ENCODE measurements around the gene IMPG1.

IMPG1 gene, protein sequence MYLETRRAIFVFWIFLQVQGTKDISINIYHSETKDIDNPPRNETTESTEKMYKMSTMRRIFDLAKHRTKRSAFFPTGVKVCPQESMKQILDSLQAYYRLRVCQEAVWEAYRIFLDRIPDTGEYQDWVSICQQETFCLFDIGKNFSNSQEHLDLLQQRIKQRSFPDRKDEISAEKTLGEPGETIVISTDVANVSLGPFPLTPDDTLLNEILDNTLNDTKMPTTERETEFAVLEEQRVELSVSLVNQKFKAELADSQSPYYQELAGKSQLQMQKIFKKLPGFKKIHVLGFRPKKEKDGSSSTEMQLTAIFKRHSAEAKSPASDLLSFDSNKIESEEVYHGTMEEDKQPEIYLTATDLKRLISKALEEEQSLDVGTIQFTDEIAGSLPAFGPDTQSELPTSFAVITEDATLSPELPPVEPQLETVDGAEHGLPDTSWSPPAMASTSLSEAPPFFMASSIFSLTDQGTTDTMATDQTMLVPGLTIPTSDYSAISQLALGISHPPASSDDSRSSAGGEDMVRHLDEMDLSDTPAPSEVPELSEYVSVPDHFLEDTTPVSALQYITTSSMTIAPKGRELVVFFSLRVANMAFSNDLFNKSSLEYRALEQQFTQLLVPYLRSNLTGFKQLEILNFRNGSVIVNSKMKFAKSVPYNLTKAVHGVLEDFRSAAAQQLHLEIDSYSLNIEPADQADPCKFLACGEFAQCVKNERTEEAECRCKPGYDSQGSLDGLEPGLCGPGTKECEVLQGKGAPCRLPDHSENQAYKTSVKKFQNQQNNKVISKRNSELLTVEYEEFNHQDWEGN

DNA sequence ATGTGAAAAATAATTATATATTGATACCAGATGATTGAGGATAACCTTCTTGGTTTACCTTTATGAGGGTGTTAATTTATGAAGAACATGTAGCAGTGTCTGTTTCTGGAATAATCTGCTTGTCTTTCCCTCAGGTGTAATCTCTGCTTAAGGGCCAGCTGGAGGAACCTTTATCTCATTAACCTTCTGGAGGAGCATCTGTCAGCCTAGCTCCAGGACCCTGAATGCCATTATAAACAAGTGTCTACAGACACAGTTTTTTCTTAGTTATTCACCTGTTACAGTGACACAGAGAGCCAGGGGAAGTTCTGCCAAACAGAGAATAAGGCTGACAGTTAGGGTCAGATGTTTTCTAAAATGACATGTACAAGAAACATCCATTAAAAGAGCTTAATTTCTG is at the start of gene IMPG1:
TSS of gene IMPG1 (minus strand) at position 101 of the 400 bp plus-strand sequence. CDS start 174 bp downstream, outside the sequence.
- no peak for DNase-seq

DNA sequence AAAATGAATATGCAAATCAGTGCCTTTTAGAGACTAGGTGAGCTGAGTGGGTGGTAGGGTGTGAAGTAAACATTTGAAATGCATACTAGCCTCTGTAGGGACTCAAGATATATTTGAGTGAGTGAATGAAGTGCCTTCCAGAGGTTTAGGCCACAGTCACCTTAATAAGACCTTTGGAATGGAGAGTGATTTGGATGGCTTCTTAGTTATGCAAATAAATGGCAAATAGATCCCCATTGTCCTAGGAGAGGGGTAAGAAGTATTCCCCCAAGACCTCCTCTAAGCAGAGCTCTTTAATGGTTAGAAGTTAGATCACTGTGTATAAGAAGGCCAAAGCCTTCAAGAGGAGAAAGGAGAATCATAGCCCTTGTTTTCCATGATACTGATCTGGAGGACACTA is 47.8 kb upstream of the IMPG1 start:
- no peak for DNase-seq

DNA sequence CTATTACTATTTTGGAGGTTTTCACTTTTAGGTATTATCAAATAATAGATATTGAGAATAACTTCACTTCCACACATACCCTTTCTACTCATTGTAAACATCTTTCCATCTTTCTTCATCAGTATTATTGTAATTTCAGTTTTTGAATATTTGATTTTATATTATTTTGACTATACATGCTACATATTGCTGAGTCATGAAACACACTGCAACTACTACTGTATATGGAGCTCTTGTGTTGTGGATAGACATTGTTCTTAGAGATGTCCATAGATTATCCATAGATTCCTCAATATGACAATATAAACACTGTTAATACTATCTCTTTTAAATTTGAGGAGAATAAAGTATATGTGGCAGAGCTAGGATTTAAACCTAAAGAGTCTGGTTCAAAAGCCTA is 819 bp upstream of the IMPG1 start:
- DNase-seq, result no peak

DNA sequence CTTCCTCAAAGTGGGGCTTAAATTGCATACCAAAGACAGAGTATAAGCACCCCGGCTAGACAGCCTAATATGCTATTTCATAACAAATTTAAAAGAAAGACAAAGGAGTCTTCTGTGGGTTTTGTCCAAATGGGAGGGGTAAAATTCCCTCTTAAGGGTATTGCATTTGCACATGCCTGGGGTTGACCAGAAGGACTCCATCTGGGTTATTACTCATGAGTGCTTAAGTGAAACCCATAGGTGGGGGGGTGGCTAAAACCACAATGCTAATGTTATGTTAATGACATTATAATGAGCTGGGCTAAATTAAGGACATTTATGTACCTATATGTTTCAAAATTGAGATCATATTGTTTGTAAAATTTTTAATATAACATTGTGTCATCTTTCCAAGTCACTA is 15.0 kb downstream of the IMPG1 start:
- no peak for DNase-seq

DNA sequence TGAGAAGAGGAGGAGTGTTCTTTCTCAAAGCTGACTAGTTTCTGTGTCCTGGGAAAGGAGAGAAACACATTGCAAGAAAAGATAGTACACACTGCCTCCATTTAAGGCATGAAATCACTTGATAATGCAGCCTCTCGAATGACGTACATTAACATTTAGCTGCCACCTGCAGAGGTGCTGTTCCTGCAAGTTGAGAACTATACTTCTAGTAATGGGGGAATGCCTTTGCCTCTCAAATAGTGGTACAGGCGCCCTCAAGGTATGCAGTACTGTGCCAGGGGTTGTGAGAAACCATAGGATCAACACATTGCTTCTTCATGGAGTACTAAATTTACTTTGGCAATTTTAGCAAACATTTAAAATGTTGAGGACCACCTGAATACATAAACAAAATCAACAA is 20.1 kb downstream of the IMPG1 start:
- DNase-seq, result no peak

DNA sequence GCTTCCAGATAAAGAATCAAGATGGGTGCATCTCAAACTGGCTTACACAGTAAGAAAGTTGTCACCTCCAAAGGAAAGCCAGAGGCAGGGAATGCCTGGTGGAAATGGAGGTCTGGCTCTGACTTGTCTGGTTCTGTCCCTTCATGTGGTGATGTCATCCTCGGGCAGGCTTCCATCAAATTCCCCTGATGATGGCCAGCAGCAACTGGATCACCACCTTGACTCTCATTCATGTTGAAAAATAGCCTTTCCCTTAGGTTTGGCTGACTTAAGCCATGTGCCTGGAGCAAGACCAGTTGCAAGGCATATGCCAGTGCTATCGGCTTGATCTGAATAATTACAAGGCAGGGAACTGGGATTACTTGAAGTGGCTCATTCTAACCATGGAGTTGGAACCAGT is 28.8 kb downstream of the IMPG1 start:
- DNase-seq, result no peak

DNA sequence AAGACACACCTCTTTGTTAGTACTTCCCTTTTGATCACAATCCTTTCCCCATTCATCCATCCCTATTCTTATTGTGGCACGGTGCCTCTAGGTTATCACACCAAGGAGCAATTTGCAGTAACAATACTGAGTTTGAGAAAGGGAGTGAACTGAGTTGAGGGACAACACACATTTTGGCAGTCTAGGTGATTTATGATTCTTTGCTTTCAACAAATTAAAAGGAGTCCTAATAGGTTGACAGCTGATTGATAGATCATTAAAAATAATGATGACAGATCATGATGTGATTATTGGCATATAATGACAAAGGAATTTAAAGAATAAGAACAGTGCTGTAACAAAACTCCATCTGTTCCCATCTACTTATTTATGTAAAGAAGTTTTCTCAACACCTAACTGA is 36.7 kb downstream of the IMPG1 start:
- no peak for DNase-seq

DNA sequence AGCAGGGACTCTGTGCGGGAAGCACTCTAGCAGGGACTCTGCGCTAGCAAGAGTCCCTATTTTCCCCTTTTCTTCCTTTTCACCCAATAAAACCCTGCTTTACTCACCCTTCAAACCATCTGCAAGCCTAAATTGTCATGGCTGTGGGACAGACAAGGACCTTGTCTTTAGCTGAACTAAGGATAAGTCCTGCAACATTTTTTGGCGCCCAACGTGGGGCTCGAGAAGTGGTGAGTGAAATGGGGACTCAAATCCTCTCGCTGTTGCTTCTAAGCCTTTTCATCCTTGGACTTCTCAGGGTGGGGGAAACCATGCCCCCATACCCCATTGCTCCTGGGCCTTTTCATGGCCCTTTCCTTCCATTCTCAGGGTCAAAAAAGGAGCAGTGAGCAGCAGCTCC is 46.4 kb downstream of the IMPG1 start:
- no peak for DNase-seq

DNA sequence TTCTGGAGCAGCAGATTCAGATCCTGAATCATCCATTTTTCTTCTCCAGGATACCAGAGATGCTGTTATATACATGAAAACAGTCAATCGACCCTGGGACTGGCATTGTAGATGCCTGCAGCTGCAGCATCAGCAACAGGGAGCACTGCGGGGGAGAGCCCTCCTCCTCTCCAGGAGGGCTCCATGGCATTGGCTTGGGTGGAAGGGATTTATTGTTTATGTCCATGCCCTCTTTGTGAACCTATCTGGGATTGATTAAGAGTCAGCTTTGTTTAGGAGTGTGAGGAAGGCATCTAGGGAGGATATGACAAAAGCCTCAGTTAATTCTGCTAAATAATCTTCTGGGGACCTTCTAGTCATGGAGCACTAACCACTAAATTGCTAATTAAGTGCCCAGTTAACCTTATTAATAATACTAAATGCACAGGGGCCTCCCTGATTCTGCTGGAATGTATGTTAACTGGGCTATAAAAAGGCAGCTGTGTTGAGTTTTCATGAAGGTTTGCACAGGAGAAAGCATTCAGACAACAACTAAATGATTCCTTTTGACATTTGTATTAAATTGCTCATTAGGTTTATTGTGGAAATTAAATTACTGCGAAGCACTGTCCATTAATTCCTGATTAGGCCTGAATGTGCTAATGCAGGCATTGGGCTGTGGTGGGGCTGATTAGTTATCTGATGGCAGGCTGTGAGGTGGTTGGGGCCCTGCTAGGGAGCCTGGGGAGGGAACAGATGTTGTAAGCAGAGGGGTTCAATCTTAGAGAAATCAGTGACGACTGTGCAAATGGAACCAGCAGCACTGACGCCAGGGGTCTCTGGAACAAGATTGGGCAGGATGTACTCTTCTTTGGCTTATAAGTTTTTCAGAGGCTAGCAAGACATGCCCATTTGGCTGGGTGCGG is 57.6 kb downstream of the IMPG1 start:
- DNase-seq, result no peak

DNA sequence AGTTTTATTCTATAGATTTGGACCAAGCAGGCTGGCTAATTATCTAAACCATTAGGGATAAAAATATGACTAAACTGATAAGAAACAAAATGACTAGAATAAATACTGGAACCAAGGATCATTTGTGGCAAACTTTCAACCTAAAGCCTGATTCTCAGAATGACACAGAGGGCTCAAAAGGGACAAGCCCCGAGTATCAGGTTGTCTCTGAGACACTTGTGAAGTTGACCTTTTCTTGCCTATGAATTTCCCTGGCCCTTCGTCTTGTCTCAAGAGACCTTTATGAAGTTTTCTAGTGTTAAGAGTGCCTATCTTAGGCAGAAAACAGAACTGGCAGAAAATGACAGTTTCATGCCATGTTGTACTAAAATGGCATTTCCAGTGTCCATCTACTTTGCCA is 68.3 kb downstream of the IMPG1 start:
- DNase-seq, result no peak

DNA sequence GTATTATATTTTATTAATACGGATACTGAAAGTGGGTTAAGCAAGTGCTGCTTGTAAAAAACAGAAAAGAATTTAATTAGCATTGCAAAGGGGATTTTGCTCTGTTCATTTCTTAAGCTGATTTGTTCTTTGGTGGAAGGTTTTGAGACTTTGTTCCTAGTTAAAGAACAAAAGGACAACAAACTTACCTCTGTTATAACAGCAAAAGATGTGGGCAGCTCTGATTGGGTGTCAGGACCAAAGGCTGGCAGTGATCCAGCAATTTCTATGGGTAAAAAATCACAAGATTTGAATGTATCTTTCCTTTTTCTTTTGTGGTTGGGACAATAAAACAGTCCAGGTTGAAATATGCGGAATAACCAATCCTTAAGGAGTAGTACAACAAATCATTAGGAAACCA is 68.8 kb downstream of the IMPG1 start:
- DNase-seq, result no peak

DNA sequence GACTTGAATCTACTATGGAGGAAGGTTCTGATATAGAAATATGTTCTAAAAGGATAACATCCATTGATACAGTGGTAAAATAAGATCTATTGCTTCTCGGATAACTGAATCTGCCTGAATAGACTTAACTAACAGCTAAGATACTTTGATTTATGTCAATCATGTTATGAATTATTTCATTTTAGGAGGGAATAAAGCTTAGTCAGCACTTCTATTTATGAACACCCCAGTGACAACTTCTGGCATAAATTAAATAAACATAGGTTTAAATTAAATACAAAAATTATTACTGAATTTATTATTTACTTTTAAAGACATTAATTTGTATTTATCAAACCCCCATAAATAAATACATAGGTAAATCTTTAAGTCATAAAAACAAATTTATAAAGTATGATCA is 69.3 kb downstream of the IMPG1 start:
- no peak for DNase-seq

DNA sequence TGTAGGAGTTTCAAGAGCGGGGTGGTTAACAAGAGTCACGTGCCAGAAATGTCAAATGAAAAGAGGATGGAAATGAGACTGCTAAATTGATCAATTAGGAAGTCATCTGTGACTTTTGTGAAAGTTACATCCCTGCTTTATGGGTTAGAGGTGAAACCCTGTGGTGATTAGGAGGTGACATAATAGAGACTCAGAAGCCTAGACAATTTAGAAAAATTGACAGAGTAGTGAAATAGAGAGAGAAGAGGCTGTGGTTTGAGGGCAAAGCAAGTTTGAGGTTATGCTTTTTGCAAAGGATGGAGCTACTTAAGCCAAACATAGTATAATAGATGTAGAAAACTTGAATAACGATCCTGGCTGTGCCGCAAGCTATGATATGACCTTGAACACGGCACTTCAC is 71.8 kb downstream of the IMPG1 start:
- DNase-seq, result no peak

DNA sequence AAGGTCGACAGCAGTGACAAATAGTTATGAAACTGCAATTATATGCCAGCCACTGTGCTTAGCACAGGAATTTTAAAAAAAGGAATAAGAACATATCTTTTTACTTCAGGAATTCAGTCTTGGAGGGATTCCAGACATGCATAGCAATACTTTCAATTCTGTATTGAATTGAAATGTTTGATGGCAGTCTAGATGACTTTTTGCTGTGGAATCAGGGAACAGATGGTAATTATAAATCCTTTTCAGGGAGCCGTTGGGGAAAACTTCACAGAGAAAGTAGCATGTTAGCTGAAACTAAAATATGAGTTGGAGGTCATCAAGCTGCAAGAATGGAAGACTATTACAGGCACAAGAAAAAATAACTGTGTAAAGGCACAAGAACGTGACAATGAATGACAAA is 74.8 kb downstream of the IMPG1 start:
- DNase-seq, result no peak

DNA sequence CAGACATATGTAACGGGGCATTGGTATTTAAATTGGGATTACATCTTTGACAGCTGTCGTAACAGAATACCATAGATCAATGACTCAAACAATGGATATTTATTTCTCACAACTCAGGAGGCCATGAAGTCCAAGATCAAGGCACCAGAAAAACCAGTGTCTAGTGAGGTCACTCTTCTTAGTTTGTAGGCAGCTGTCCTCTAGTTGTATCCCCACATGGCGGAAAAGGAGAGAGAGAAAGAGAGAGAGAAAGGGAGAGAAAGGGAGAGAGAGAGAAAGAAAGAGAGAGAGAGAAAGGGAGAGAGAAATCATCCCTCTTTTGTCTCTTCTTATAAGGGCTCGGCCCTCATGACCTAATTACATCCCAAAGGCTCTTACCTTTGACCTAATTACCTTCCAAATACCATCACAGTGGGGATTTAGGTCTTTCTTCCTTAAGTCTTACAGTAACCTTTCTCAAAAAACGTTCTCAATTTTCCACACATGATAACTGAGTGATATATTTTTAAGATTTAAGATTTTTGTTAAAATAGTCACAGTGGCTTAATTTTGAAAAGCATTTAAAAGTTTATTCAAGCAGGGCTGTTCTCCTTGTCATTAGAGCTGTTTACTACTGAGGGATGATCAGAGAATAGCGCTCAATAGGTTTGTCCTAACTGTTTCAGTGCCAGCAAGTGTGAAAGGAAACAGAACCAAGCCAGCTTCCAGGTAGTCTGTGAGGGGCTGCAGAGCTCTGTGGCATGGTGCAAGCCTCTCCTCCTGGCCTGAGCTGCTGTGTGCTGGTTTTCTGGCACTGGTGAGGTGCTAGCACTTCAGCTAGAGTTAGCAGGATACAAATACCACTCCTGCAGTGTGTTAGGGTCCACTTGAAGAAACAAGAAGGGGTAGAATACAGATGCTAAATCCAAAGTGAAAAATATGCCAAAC is 79.0 kb downstream of the IMPG1 start:
- no peak for DNase-seq

DNA sequence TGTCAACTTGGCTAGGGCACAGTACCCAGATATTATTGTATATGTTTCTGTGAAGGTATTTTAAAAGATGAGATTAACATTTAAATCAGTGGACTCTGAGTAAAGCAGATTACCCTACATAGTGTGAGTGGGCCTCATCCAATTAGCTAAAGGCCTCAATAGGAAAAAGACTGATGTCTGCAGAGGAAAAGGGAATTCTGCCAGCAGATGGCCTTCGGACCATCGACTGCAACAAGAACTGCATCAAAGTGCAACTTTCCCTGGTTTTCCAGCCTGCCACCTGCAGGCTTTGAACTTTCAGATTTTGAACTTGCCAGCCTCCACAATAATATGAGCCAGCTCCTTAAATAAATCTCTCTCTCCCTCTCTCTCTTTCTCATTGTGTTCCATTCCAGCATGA is 80.5 kb downstream of the IMPG1 start:
- DNase-seq, result no peak

DNA sequence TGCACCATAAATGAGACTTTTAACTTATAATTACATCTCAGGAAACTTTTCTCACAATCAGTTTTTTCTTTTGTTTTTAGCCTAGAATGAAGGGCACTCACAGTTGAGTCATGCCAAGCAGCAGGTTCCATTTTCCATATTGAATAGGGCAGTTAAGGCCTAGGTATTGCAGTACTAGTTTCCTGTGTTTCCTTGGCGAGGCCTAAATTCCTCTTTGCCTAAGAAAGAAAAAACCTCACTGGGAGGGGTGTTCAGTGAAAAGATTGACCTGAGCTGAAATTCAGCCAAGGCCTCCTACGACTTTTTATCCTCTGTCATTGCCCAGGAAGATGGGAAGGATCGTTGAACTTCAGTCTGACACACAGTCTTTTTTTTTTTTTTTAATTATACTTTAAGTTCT is 85.5 kb downstream of the IMPG1 start:
- no peak for DNase-seq

DNA sequence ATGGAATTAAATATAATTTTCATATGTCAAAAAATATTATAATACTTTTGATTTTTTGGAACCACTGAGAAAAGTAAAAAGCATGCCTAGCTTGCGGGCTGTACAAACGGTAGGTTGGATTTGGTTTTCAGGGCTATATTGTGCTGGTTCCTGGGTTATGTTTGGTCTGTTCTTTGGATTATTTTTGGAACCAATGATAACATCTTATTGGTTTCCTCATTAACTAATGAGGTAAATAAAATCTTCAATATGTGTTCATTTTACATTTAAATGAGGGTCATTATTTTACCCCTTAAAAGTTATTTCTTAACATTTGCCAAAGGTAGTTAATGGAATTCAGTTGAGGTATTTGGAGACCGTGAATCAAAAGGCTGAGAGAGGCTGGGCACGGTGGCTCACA is 96.6 kb downstream of the IMPG1 start:
- no peak for DNase-seq

DNA sequence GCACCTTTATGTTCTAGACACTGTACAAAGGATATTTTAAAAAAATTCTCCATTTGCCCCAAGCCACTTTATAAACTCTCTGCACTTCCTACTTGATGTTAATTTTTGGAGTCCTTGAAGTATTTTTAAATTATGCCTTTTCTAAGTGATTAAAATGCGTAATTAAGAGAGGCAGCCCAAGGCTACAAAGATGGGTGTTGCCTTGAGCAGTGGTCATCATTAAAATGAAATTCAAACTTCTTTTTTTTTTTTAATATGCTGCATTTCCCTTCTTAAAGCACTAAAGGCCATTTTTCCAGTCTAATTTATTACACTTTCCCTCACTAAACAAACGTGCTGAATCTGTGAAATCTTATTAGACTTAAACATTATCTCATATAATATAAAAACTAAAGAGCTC is 102.4 kb downstream of the IMPG1 start:
- DNase-seq, result no peak

DNA sequence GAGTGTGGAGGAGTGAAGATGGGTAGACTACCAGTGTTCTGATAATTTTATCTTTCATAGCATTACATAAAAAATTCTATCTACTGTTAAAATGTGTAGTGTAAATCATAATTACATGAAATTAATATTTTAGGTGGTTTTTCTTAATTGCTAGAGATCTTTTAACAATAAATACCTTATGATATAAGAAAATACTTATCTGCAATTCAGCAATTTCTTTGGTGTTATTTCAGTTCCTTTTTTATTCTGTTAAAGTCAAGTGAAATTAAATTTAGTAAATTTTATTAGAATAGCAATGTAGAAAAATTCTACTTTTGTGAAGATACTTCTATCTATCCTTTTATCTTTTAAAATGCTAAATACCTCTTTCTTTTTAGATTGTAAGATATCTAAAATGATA is 104.3 kb downstream of the IMPG1 start:
- DNase-seq, result no peak

DNA sequence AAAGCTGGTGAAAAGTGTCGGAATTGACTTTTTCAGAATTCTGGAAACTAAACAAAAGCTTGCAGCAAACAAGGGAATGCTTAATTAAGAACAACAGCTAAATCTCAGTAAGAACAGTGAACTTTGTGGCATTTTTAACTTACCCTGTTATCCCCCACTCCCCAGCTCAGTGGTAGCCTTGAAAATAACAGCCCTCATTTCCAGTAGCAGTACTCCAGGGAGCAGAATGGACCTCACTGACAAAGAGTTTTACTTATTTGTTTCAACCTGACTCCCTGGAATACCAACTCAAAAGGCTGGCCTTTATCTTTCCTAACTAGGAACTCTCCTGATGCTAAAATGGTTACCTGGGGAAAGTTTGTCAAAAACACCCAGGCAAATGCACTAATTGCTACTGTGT is 108.9 kb downstream of the IMPG1 start:
- DNase-seq, result no peak

DNA sequence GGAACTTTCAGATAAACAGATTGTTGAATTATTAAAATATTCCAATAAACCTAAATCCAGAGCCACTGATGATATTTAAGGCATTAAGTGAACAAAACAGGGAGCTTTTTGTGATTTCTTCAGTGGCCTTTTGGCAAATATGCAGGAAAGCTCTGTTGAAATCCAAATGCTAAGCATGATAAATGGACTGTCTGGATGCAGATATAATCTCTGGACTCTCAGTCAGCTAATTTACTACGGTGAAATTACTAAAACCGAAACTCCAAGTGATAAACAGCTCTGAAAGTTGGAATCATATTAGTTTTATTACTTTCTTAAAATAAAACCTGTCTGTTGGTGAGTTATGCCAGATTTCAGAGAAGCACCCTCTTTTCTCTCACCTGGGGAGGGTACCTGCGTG is 120.3 kb downstream of the IMPG1 start:
- no peak for DNase-seq

Measured in COR-L47 (cell line).